ENCODE results near the gene LRRIQ1. TPM values are rescaled to one million over a fixed set of nuclear protein-coding genes. Genes with fewer than 3 reads are reported as not detected.

LRRIQ1 gene
- total RNA-seq, 1 donor from 2014 or later: not detected

- Mint-ChIP-seq H3K27me3 (ENCODE audit: low read depth) (peaks cover 10% of the 10 kb centered on the region), H3K36me3 (ENCODE audit: low read depth) (no peaks in the 10 kb centered on the region), H3K9me3 (ENCODE audit: low read depth) (no peaks in the 10 kb centered on the region), H3K4me3 (ENCODE audit: unreplicated experiment) (no peak overlapping the region), H3K4me1 (ENCODE audit: low read depth) (peaks cover 3% of the 10 kb centered on the region), H3K27ac (ENCODE audit: unreplicated experiment) (no peak overlapping the region)
- no peak for DNase-seq (ENCODE audit: low spot score)
- no peak for TF ChIP-seq CTCF (IDR thresholded peaks at IDR 0.05)
Observed at GRCh38 chr12:85018098-85018497, 18.1 kb upstream of the LRRIQ1 start.

- H3K4me3 Mint-ChIP-seq (ENCODE audit: unreplicated experiment): no peak overlapping the region
- H3K36me3 Mint-ChIP-seq (ENCODE audit: low read depth): no peaks in the 10 kb centered on the region
- peaks cover 54% of the 10 kb centered on the region for H3K27me3 Mint-ChIP-seq (ENCODE audit: low read depth)
- no peak overlapping the region for H3K27ac Mint-ChIP-seq (ENCODE audit: unreplicated experiment)
- TF ChIP-seq CTCF (IDR thresholded peaks at IDR 0.05): peak; percentile 88
- no peak for DNase-seq (ENCODE audit: low spot score)
- H3K4me1 Mint-ChIP-seq (ENCODE audit: low read depth): no peaks in the 10 kb centered on the region
- no peaks in the 10 kb centered on the region for H3K9me3 Mint-ChIP-seq (ENCODE audit: low read depth)
Observed at GRCh38 chr12:85029456-85029855, 6.7 kb upstream of the LRRIQ1 start.

GRCh38 chr12:85036733-85037132 is 582 bp downstream of the LRRIQ1 start:
- H3K4me1 Mint-ChIP-seq (ENCODE audit: low read depth): peaks cover 6% of the 10 kb centered on the region
- H3K27ac Mint-ChIP-seq (ENCODE audit: unreplicated experiment): no peak overlapping the region
- H3K27me3 Mint-ChIP-seq (ENCODE audit: low read depth): peaks cover 40% of the 10 kb centered on the region

GRCh38 chr12:85041395-85041794 is 5.2 kb downstream of the LRRIQ1 start:
- Mint-ChIP-seq H3K4me1 (ENCODE audit: low read depth) (peaks cover 1% of the 10 kb centered on the region), H3K27me3 (ENCODE audit: low read depth) (peaks cover 22% of the 10 kb centered on the region), H3K9me3 (ENCODE audit: low read depth) (no peaks in the 10 kb centered on the region), H3K4me3 (ENCODE audit: unreplicated experiment) (no peak overlapping the region), H3K36me3 (ENCODE audit: low read depth) (no peaks in the 10 kb centered on the region), H3K27ac (ENCODE audit: unreplicated experiment) (no peak overlapping the region)
- no peak for DNase-seq (ENCODE audit: low spot score)
- TF ChIP-seq CTCF (IDR thresholded peaks at IDR 0.05): no peak

More at GRCh38 chr12:85036733-85037132, 582 bp downstream of the LRRIQ1 start:
- H3K36me3 Mint-ChIP-seq (ENCODE audit: low read depth): no peaks in the 10 kb centered on the region
- no peak for DNase-seq (ENCODE audit: low spot score)
- no peaks in the 10 kb centered on the region for H3K9me3 Mint-ChIP-seq (ENCODE audit: low read depth)
- TF ChIP-seq CTCF (IDR thresholded peaks at IDR 0.05): no peak
- peak overlapping the region; percentile 75 for H3K4me3 Mint-ChIP-seq (ENCODE audit: unreplicated experiment)

GRCh38 chr12:85043829-85044228 is 7.7 kb downstream of the LRRIQ1 start:
- Mint-ChIP-seq H3K4me1 (ENCODE audit: low read depth) (no peaks in the 10 kb centered on the region), H3K9me3 (ENCODE audit: low read depth) (no peaks in the 10 kb centered on the region), H3K27me3 (ENCODE audit: low read depth) (peaks cover 19% of the 10 kb centered on the region), H3K27ac (ENCODE audit: unreplicated experiment) (no peak overlapping the region), H3K4me3 (ENCODE audit: unreplicated experiment) (no peak overlapping the region), H3K36me3 (ENCODE audit: low read depth) (no peaks in the 10 kb centered on the region)
- no peak for DNase-seq (ENCODE audit: low spot score)
- TF ChIP-seq CTCF (IDR thresholded peaks at IDR 0.05): no peak
